ENCODE measurements around the gene PIAS3. TPM values are rescaled to one million over a fixed set of nuclear protein-coding genes. Genes with fewer than 3 reads are reported as not detected.

PIAS3 gene
- total and polyA plus RNA-seq, 2 experiments from 2014 or later, result 35.7 to 45.4 TPM

GRCh38 chr1:145886390-145886789 is 27.5 kb upstream of the PIAS3 start:
- Histone ChIP-seq H3K36me3 (ENCODE audit: insufficient read depth) (no peaks in the 10 kb centered on the region), H3K4me1 (ENCODE audit: insufficient read depth) (peaks cover 11% of the 10 kb centered on the region; the same call in 1 of the 2 replicates), H3F3A (replicated peaks; ENCODE audit: low read depth) (no peaks in the 10 kb centered on the region), H3K27me3 (ENCODE audit: insufficient read depth) (peaks cover 29% of the 10 kb centered on the region), H3K27ac (ENCODE audit: low read depth) (no peak overlapping the region), H3K4me2 (peak overlapping the region; percentile 91), H3K9me2 (ENCODE audit: insufficient read depth) (no peaks in the 10 kb centered on the region), H3K79me2 (replicated peaks; ENCODE audit: insufficient read depth) (no peaks in the 10 kb centered on the region), H4K20me1 (replicated peaks; ENCODE audit: insufficient read depth) (no peaks in the 10 kb centered on the region), H3K4me3 (peak overlapping the region; percentile 85), H2AFZ (peak overlapping the region; percentile 98)
- no peak for TF ChIP-seq CREB1 (CRISPR knock-in tag; IDR thresholded peaks at IDR 0.05; ENCODE audit: low read depth)
- TF ChIP-seq ETS1 (IDR thresholded peaks at IDR 0.05), result no peak
- TF ChIP-seq STAT1 (IDR thresholded peaks at IDR 0.05; ENCODE audit: unreplicated experiment), result no peak
- no peak for TF ChIP-seq POLR2AphosphoS5 (IDR thresholded peaks at IDR 0.05; ENCODE audit: low read depth)
- no peak for TF ChIP-seq ZNF114 (CRISPR knock-in tag; IDR thresholded peaks at IDR 0.05)
- TF ChIP-seq NANOG (IDR thresholded peaks at IDR 0.05; ENCODE audit: borderline replicate concordance), result no peak
- no peak for TF ChIP-seq EZH2 (IDR thresholded peaks at IDR 0.05; ENCODE audit: low read depth, unreplicated experiment)
- TF ChIP-seq JUNB (IDR thresholded peaks at IDR 0.05; ENCODE audit: unreplicated experiment), result no peak
- TF ChIP-seq ZNF462 (CRISPR knock-in tag; IDR thresholded peaks at IDR 0.05), result no peak
- TF ChIP-seq REST (IDR thresholded peaks at IDR 0.05; ENCODE audit: unreplicated experiment), result no peak
- TF ChIP-seq EZH2phosphoT487 (IDR thresholded peaks at IDR 0.05; ENCODE audit: unreplicated experiment), result no peak
- no peak for TF ChIP-seq CTCF (conservative IDR thresholded peaks at IDR 0.05; ENCODE audit: low read depth in 2 of 2)
- no peak for TF ChIP-seq ZNF331 (CRISPR knock-in tag; IDR thresholded peaks at IDR 0.05; ENCODE audit: low read depth)
- ATAC-seq (peak; percentile 15), DNase-seq (ENCODE audit: low spot score) (peak; percentile 23)
- Mint-ChIP-seq H3K9me3 (no peaks in the 10 kb centered on the region), H3K27me3 (ENCODE audit: insufficient read depth, low read depth, poor library complexity) (peaks cover 18% of the 10 kb centered on the region), H3K4me3 (peak overlapping the region; percentile 84), H3K36me3 (ENCODE audit: low read depth) (no peaks in the 10 kb centered on the region), H3K4me1 (peaks cover 19% of the 10 kb centered on the region; the same call in 2 of the 3 replicates), H3K27ac (no peak overlapping the region)
